Fibroblast of villous mesenchyme (primary cell): Measurements from ENCODE around the gene TPSAB1. TPM values are rescaled to one million over a fixed set of nuclear protein-coding genes. Genes with fewer than 3 reads are reported as not detected.

ENCODE experiments used
- DNase-seq: peaks from one replicate; pipeline ENCODE4 v3.0.0-alpha.2; 2010; ENCODE audit warnings: low read depth
- H3K4me3 ChIP-seq: 2 replicates; pipeline ENCODE4 v1.5.1; 2011; ENCODE audit warnings: low read depth, mild to moderate bottlenecking, low read length
- CTCF ChIP-seq: IDR thresholded peaks from 2 replicates; pipeline ENCODE4 v1.5.1; 2012; ENCODE audit warnings: low read depth, mild to moderate bottlenecking, low read length; ENCODE audit not compliant: insufficient read depth
- total RNA-seq: library from RNA; depleted of rRNA; stranded (reverse); fragments of >200 nt; gene quantifications from 2 replicates; pipeline ENCODE4 v1.2.3, GENCODE V29; 2012

Gene TPSAB1
- total RNA-seq, 1 donor, result not detected

- DNase-seq, result no peak
These were observed 36.7 kb downstream of the TPSAB1 start for GRCh38 chr16:1277151-1277598.

GRCh38 chr16:1277617-1278282 lies 37.2 kb downstream of the TPSAB1 start:
- DNase-seq, result no peak
- no peak overlapping the region for H3K4me3 ChIP-seq
- no peak for TF ChIP-seq CTCF

More at GRCh38 chr16:1277151-1277598, 36.7 kb downstream of the TPSAB1 start:
- TF ChIP-seq CTCF, result no peak
- H3K4me3 ChIP-seq, result no peak overlapping the region

GRCh38 chr16:1278477-1278876 lies 38.0 kb downstream of the TPSAB1 start:
- DNase-seq, result no peak
- H3K4me3 ChIP-seq, result no peak overlapping the region
- no peak for TF ChIP-seq CTCF

- DNase-seq, result no peak
- TF ChIP-seq CTCF, result no peak
These were observed 38.8 kb downstream of the TPSAB1 start for GRCh38 chr16:1279081-1279944.

GRCh38 chr16:1279945-1280589 lies 39.6 kb downstream of the TPSAB1 start:
- H3K4me3 ChIP-seq, result no peak overlapping the region
- no peak for TF ChIP-seq CTCF
- DNase-seq, result no peak

More at GRCh38 chr16:1279081-1279944, 38.8 kb downstream of the TPSAB1 start:
- no peak overlapping the region for H3K4me3 ChIP-seq

GRCh38 chr16:1280783-1281182 lies 40.3 kb downstream of the TPSAB1 start:
- TF ChIP-seq CTCF, result no peak
- DNase-seq, result no peak
- no peak overlapping the region for H3K4me3 ChIP-seq
